Heart left ventricle (tissue), 16 donors: ENCODE measurements around the gene TRIM38. TPM values are rescaled to one million over a fixed set of nuclear protein-coding genes. Genes with fewer than 3 reads are reported as not detected.
A peak's percentile ranks its signal among the peaks of the same experiment; 100 is the strongest.

Source experiments
- ATAC-seq, 4 donors: fragments of 200-7000 bp; cut with Tn5 transposase; one replicate each; pipeline ENCODE4 v1.9.1; 2020 to 2022; ENCODE audit warnings: moderate library complexity in 4 of 4, mild to moderate bottlenecking in 3 of 4, moderate number of reproducible peaks in 1 of 4
- DNase-seq, 5 donors: peaks; one replicate each; pipeline ENCODE4 v3.0.0-alpha.2; 2020
- H3K27ac ChIP-seq, 12 donors: fragments of 200-600 bp; sonication (generic) in 4 of 12; one replicate each; pipeline versions ENCODE4 v1.5.0 to v1.8.0; 2016 to 2022; ENCODE audit warnings: mild to moderate bottlenecking in 2 of 12
- H3K27me3 ChIP-seq, 9 donors: fragments of 200-600 bp; sonication (generic) in 2 of 9; one replicate each; pipeline versions ENCODE4 v1.5.1 to v1.8.0; 2016 to 2022; ENCODE audit warnings: mild to moderate bottlenecking in 3 of 9
- H3K36me3 ChIP-seq, 9 donors: fragments of 200-600 bp; sonication (generic) in 2 of 9; one replicate each; pipeline versions ENCODE4 v1.5.0 to v1.8.0; 2018 to 2022; ENCODE audit warnings: mild to moderate bottlenecking in 2 of 9
- H3K4me1 ChIP-seq, 12 donors: fragments of 200-600 bp; sonication (generic) in 4 of 12; one replicate each; pipeline versions ENCODE4 v1.5.0 to v1.8.0; 2016 to 2022; ENCODE audit warnings: mild to moderate bottlenecking in 3 of 12
- H3K4me3 ChIP-seq, 12 donors: fragments of 200-600 bp; sonication (generic) in 4 of 12; one replicate each; pipeline versions ENCODE4 v1.5.0 to v1.8.0; 2017 to 2022; ENCODE audit warnings: mild to moderate bottlenecking in 9 of 12, moderate library complexity in 4 of 12
- H3K9me3 ChIP-seq, 12 donors: fragments of 200-600 bp; sonication (generic) in 4 of 12; one replicate each; pipeline versions ENCODE4 v1.5.0 to v1.8.0; 2016 to 2022; ENCODE audit warnings: mild to moderate bottlenecking in 1 of 12
- POLR2A ChIP-seq, 2 donors: fragments of 450-650 bp; IDR thresholded peaks; one replicate each; pipeline ENCODE4 v1.6.1; 2017; ENCODE audit warnings: antibody characterized with exemption in 2 of 2, mild to moderate bottlenecking in 2 of 2, moderate library complexity in 2 of 2
- WGBS, 4 donors: extraction: QIAGEN DNeasy Blood & Tissue Kit in 2 of 4; methylation state at CpG; one replicate each; pipeline versions ENCODE4 v1.1.5 to v1.1.7; 2013 to 2018; 5-methylcytosine and 5-hydroxymethylcytosine counted together
- intact Hi-C, 10 donors: fragments of 100-400 bp; cut with DNase I; formaldehyde crosslinking; loops; one replicate each; pipeline versions ENCODE4 v1.11.1 to v1.14.2; 2022
- polyA plus RNA-seq, 2 donors: library from polyadenylated mRNA; stranded (reverse); fragments of 200-250 nt; gene quantifications; one replicate each; pipeline ENCODE4 v1.2.3, GENCODE V29; 2013
- total RNA-seq, 9 donors: library from RNA; depleted of rRNA in 2 of 9; stranded (reverse); fragments of >200 nt in 2 of 9; fragmentation: NEBNext Ultra II Directional in 3 of 9; extraction: Animal tissue kit (Norgen Biotek cat#: 25700) in 3 of 9; gene quantifications; one replicate each; pipeline versions ENCODE4 v1.1.0 to v1.2.4, GENCODE V29; 2016 to 2023
- TF ChIP-seq, protein P1 (sequence below), 12 donors: fragments of 200-600 bp; sonication (generic) in 4 of 12; IDR thresholded peaks; one replicate each; pipeline versions ENCODE4 v1.5.0 to v1.8.0; 2018 to 2022; ENCODE audit warnings: antibody characterized with exemption in 12 of 12, mild to moderate bottlenecking in 5 of 12
- donor health status: ischemic (EF 13 %, LVEDD 7.1; RV severe dilation, severe dysfunction).
- donor health status: healthy with polysubstance abuse.
- donor health status: DM: no; HTN: yes; CAD: no.
- donor health status: DM: no; HTN: no; CAD: no.
- donor health status: ischemic (EF 25% LVEDD 6.9; RV normal size, moderate dysfunction).
- donor health status: ischemic (EF 25% LVEDD 5.7; RV mildly dilated, moderate dysfunction).
- donor health status: healthy.
- donor health status: DM: yes; HTN: yes; CAD: no.
- donor health status: ischemic (EF 35%, LVEDD 5.7; RV mildly dilated, moderate dysfunction).
- donor health status: nonischemic (EF 11% LVEDD 7.7; RV severe dilation, severe dysfunction).
- donor health status: DM: yes; HTN: yes; CAD: no.
- donor health status: PGD.
- donor health status: ischemic (EF 29% LVEDD 5.4; RV normal size, mild dysfunction).
- donor health status: nonischemic (EF 23%, LVEDD 6.1; RV moderate dilation, normal function).

Gene TRIM38
- total and polyA plus RNA-seq, 11 donors, result 1.5 to 8.4 (median 2.3) TPM

DNA sequence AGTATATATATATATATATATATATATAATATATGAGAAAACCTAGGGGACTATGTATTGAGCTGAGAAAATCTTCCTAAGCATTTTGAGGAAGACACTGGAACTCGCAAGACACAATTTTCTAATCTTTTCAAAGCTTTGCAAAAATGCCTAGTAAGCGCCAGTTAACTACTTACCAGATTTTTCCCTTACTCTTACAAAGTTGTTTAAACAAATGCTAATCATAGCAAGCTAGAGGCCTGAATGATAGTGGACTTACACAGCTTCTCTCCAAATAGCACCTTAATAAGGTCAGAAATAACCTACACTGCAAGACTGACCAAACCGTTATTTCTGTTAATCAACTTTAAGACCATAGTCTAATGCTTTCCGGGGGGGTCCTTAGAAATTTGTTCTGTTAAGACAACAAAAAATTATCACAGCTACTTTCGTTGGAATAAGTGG lies 68.6 kb downstream of the TRIM38 start:
- no peak for DNase-seq
- Histone ChIP-seq H3K36me3 (no peaks in the 10 kb centered on the region), H3K4me1 (peaks cover 0 to 44% (median 21%) of the 10 kb centered on the region in 12 donors), H3K27ac (peak overlapping the region in 4 of 12 donors; percentile 74 to 87 (median 86)), H3K27me3 (no peaks in the 10 kb centered on the region), H3K4me3 (peak overlapping the region in 9 of 12 donors; percentile 51 to 69 (median 63)), H3K9me3 (no peaks in the 10 kb centered on the region)
- WGBS, 4 donors, result 34 to 41% (median 37%) methylated on average over 5 of the region's 5 CpGs
- TF ChIP-seq, protein P1, sequence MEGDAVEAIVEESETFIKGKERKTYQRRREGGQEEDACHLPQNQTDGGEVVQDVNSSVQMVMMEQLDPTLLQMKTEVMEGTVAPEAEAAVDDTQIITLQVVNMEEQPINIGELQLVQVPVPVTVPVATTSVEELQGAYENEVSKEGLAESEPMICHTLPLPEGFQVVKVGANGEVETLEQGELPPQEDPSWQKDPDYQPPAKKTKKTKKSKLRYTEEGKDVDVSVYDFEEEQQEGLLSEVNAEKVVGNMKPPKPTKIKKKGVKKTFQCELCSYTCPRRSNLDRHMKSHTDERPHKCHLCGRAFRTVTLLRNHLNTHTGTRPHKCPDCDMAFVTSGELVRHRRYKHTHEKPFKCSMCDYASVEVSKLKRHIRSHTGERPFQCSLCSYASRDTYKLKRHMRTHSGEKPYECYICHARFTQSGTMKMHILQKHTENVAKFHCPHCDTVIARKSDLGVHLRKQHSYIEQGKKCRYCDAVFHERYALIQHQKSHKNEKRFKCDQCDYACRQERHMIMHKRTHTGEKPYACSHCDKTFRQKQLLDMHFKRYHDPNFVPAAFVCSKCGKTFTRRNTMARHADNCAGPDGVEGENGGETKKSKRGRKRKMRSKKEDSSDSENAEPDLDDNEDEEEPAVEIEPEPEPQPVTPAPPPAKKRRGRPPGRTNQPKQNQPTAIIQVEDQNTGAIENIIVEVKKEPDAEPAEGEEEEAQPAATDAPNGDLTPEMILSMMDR (IDR thresholded peaks at IDR 0.05), result no peak
- no peak for TF ChIP-seq POLR2A (IDR thresholded peaks at IDR 0.05)
- intact Hi-C loops, result loop anchor here in 4 of 10 donors (5.0 to 10.0 kb wide), 4 partner anchors 126 to 174 kb away; a partner anchor contains a TSS
- ATAC-seq, result no peak

DNA sequence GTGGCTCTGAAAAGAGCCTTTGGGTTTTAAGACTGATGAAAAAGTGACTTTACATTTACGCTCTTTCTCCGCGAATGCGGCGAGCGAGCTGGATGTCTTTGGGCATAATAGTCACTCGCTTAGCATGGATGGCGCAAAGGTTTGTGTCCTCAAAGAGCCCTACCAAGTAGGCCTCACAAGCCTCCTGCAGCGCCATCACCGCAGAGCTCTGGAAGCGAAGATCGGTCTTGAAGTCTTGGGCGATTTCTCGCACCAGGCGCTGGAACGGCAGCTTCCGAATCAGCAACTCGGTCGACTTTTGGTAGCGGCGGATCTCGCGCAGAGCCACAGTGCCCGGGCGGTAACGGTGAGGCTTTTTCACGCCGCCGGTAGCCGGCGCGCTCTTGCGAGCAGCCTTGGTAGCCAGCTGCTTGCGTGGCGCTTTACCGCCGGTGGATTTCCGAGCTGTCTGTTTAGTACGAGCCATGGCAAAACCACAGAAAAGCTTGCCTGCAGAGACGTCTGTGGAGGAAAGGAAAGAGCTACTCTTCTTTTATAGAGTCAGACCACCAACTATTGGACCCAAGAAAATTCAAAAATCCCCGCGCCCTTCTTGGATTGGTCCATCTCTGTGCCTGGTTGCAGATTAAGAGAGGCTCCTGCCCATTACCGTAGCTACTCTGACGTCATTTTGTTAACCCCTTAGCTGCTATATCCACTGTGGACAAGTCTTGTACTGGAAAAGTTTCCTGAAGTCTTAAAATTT lies 69.2 kb downstream of the TRIM38 start:
- 1 to 3% (median 2%) methylated on average over 19 to 44 of the region's 44 CpGs for WGBS, 4 donors
- peaks cover 0 to 39% (median 20%) of the 10 kb centered on the region in 12 donors for H3K4me1 ChIP-seq
- peak; percentile 69 to 87 (median 74) for DNase-seq
- no peaks in the 10 kb centered on the region for H3K36me3 ChIP-seq
- peak overlapping the region in 8 of 12 donors; percentile 58 to 87 (median 80) for H3K27ac ChIP-seq
- peak overlapping the region; percentile 21 to 69 (median 60) for H3K4me3 ChIP-seq
- ATAC-seq, result peak; percentile 82 to 88 (median 86)
- intact Hi-C loops, result loop anchor here in 4 of 10 donors (5.0 to 10.0 kb wide), 4 partner anchors 126 to 173 kb away; a partner anchor contains a TSS
- no peaks in the 10 kb centered on the region for H3K27me3 ChIP-seq
- H3K9me3 ChIP-seq, result no peaks in the 10 kb centered on the region
- TF ChIP-seq, protein P1 (IDR thresholded peaks at IDR 0.05), result peak in 3 of 12 donors; percentile 18 to 34 (median 27)
- TF ChIP-seq POLR2A (IDR thresholded peaks at IDR 0.05), result no peak

DNA sequence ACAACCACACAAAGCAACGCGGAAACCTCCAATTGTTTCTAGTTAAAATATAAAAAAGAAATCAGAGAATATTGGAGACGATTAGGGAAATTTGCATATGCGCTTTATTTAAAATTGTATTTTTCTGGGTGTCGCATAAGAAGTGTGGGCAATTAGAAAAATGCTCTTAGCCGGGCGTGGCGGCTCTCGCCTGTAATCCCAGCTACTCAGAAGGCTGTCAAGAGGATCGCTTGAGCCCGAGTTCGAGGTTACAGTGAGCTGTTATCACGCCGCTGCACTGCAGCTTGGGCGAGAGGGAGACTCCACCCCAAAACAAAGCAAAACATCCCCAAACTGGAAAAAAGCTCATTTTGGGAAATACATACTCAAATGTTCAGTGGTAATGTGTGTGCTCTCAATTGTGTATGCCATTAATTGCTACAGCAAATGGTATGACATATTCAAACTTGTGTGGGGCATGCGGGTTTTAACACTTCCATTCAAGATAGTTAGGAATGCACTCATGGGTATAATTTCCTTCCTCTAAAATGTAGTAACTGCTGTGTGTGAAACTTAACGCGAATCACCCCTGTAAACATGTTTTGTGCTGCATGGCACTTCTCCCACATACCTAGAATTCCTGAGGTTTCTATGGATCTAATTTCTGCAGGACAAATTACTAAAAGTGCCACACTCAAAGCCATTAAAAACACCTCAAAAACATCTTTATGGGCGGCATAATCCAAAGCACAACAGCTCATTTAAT lies 69.9 kb downstream of the TRIM38 start:
- H3K36me3 ChIP-seq, result no peaks in the 10 kb centered on the region
- H3K4me1 ChIP-seq, result peaks cover 0 to 38% (median 19%) of the 10 kb centered on the region in 12 donors
- H3K27me3 ChIP-seq, result no peaks in the 10 kb centered on the region
- H3K9me3 ChIP-seq, result no peaks in the 10 kb centered on the region
- DNase-seq (peak in 1 of 5 donors; percentile 30), ATAC-seq (peak in 1 of 4 donors; percentile 6)
- 0 to 1% (median 1%) methylated on average over 19 of the region's 19 CpGs for WGBS, 4 donors
- peak overlapping the region; percentile 36 to 87 (median 80) for H3K27ac ChIP-seq
- peak overlapping the region; percentile 12 to 69 (median 60) for H3K4me3 ChIP-seq
- no peak for TF ChIP-seq POLR2A (IDR thresholded peaks at IDR 0.05)
- TF ChIP-seq, protein P1 (IDR thresholded peaks at IDR 0.05), result no peak
- intact Hi-C loops, result loop anchor here in 5 of 10 donors (1.0 to 10.0 kb wide), 5 partner anchors 11 to 172 kb away; a partner anchor contains a TSS
